Posterior cingulate gyrus (tissue), 11 donors: ENCODE measurements around the gene ARHGAP1.
A peak's percentile ranks its signal among the peaks of the same experiment; 100 is the strongest.

Experiments used
- DNase-seq, 10 donors: peaks; one replicate each; pipeline versions ENCODE4 v3.0.0 to v3.0.0-alpha.2; 2020 to 2021; ENCODE audit warnings: mixed read lengths in 3 of 10
- intact Hi-C: fragments of 100-400 bp; cut with DNase I; formaldehyde crosslinking; loops from one replicate; pipeline ENCODE4 v1.15.1; 2023

The ARHGAP1 gene

GRCh38 chr11:46700241-46701077, at the start of gene ARHGAP1, which contains the start of gene ZNF408:
Gene ARHGAP1 (minus strand): TSS chr11:46700619. CDS start chr11:46696107, 4,512 bp downstream.
Gene ZNF408 (plus strand): TSS chr11:46701031. CDS start chr11:46701048, 17 bp downstream.
- DNase-seq, result peak; percentile 97 to 100 (median 99)
- intact Hi-C loops, result no loop called here

GRCh38 chr11:46747150-46747549, 46.7 kb upstream of the ARHGAP1 start:
- intact Hi-C loops, result no loop called here

GRCh38 chr11:46745995-46746394, 45.6 kb upstream of the ARHGAP1 start:
- intact Hi-C loops, result no loop called here

More at GRCh38 chr11:46747150-46747549, 46.7 kb upstream of the ARHGAP1 start:
- DNase-seq, result no peak

GRCh38 chr11:46745328-46745727, 44.9 kb upstream of the ARHGAP1 start:
- intact Hi-C loops, result no loop called here
- no peak for DNase-seq

More at GRCh38 chr11:46745995-46746394, 45.6 kb upstream of the ARHGAP1 start:
- DNase-seq, result no peak

- DNase-seq, result no peak
- intact Hi-C loops, result no loop called here
These were observed 43.4 kb upstream of the ARHGAP1 start for GRCh38 chr11:46743693-46744339.

- no peak for DNase-seq
- intact Hi-C loops, result no loop called here
These were observed 42.6 kb upstream of the ARHGAP1 start for GRCh38 chr11:46743043-46743442.

GRCh38 chr11:46741600-46742484, 41.4 kb upstream of the ARHGAP1 start:
- DNase-seq, result no peak
- intact Hi-C loops, result no loop called here

GRCh38 chr11:46738887-46739286, 38.5 kb upstream of the ARHGAP1 start:
- intact Hi-C loops, result no loop called here
- DNase-seq, result no peak

- intact Hi-C loops, result no loop called here
- DNase-seq, result no peak
These were observed 37.3 kb upstream of the ARHGAP1 start for GRCh38 chr11:46737699-46738098.

- intact Hi-C loops, result no loop called here
These were observed 36.2 kb upstream of the ARHGAP1 start for GRCh38 chr11:46736615-46737014.

GRCh38 chr11:46736146-46736545, 35.7 kb upstream of the ARHGAP1 start:
- no peak for DNase-seq
- intact Hi-C loops, result no loop called here

More at GRCh38 chr11:46736615-46737014, 36.2 kb upstream of the ARHGAP1 start:
- no peak for DNase-seq

GRCh38 chr11:46733234-46733633, 32.8 kb upstream of the ARHGAP1 start:
- intact Hi-C loops, result no loop called here
- peak in 1 of 10 donors; percentile 48 for DNase-seq

GRCh38 chr11:46731545-46731944, 31.1 kb upstream of the ARHGAP1 start:
- DNase-seq, result no peak
- intact Hi-C loops, result no loop called here

GRCh38 chr11:46729110-46730027, 28.9 kb upstream of the ARHGAP1 start:
- intact Hi-C loops, result no loop called here
- DNase-seq, result peak in 2 of 10 donors; percentile 25 to 66

GRCh38 chr11:46728659-46729040, 28.2 kb upstream of the ARHGAP1 start:
- intact Hi-C loops, result no loop called here
- DNase-seq, result peak in 2 of 10 donors; percentile 52 to 58

- intact Hi-C loops, result no loop called here
- DNase-seq, result peak in 2 of 10 donors; percentile 53 to 59
These were observed 27.7 kb upstream of the ARHGAP1 start for GRCh38 chr11:46727952-46728658.

GRCh38 chr11:46726206-46726862, 25.9 kb upstream of the ARHGAP1 start:
- intact Hi-C loops, result no loop called here
- DNase-seq, result peak in 2 of 10 donors; percentile 43 to 67
